Neural progenitor cell (in vitro differentiated cells): ENCODE data around the gene RPTOR. TPM values are rescaled to one million over a fixed set of nuclear protein-coding genes. Genes with fewer than 3 reads are reported as not detected.

Source experiments
- DNase-seq: peaks from one replicate; pipeline ENCODE4 v3.0.0-alpha.2; 2016; ENCODE audit warnings: low spot score
- H2AFZ ChIP-seq: fragments of 200-600 bp; sonication (generic); replicated peaks from 2 replicates; pipeline ENCODE4 v1.6.1; 2016; ENCODE audit warnings: antibody characterized with exemption
- H3F3A ChIP-seq: fragments of 200-600 bp; sonication (generic); 2 replicates; pipeline ENCODE4 v1.6.1; 2016; ENCODE audit warnings: antibody characterized with exemption, low read depth
- H3K27ac ChIP-seq: fragments of 200-600 bp; sonication (generic); 2 replicates; pipeline ENCODE4 v1.5.1; 2016; ENCODE audit warnings: mild to moderate bottlenecking
- H3K27me3 ChIP-seq: fragments of 200-600 bp; sonication (generic); 2 replicates; pipeline ENCODE4 v1.6.1; 2016; ENCODE audit warnings: mild to moderate bottlenecking, moderate library complexity
- H3K36me3 ChIP-seq: fragments of 200-600 bp; sonication (generic); 2 replicates; pipeline ENCODE4 v1.5.1; 2016
- H3K4me1 ChIP-seq: fragments of 200-600 bp; sonication (generic); 2 replicates; pipeline ENCODE4 v1.6.1; 2016; ENCODE audit warnings: mixed run types
- H3K4me2 ChIP-seq: fragments of 200-600 bp; sonication (generic); 2 replicates; pipeline ENCODE4 v1.6.1; 2016
- H3K4me3 ChIP-seq: fragments of 200-600 bp; sonication (generic); 2 replicates; pipeline ENCODE4 v1.5.1; 2016
- H3K79me2 ChIP-seq: fragments of 200-600 bp; sonication (generic); 2 replicates; pipeline ENCODE4 v1.6.1; 2016; ENCODE audit warnings: low read depth
- H3K9ac ChIP-seq: fragments of 200-600 bp; sonication (generic); 2 replicates; pipeline ENCODE4 v1.6.1; 2016
- H3K9me3 ChIP-seq: fragments of 200-600 bp; sonication (generic); 2 replicates; pipeline ENCODE4 v1.5.1; 2016; ENCODE audit warnings: low read depth
- H4K20me1 ChIP-seq: fragments of 200-600 bp; sonication (generic); 2 replicates; pipeline ENCODE4 v1.6.1; 2016; ENCODE audit warnings: low read depth
- H3K27ac Mint-ChIP-seq: 3 replicates; pipeline ENCODE4 v1.8.0; 2021; ENCODE audit warnings: mixed read lengths
- H3K27me3 Mint-ChIP-seq: 2 replicates; pipeline ENCODE4 v1.8.0; 2022; ENCODE audit warnings: low read depth, mild to moderate bottlenecking, inconsistent platforms, moderate library complexity, mixed read lengths; ENCODE audit not compliant: insufficient read depth
- H3K36me3 Mint-ChIP-seq: 3 replicates; pipeline ENCODE4 v1.8.0; 2021; ENCODE audit warnings: mixed read lengths
- H3K4me1 Mint-ChIP-seq: 3 replicates; pipeline ENCODE4 v1.8.0; 2021; ENCODE audit warnings: mixed read lengths
- H3K4me3 Mint-ChIP-seq: 3 replicates; pipeline ENCODE4 v1.8.0; 2021; ENCODE audit warnings: mild to moderate bottlenecking, moderate library complexity, mixed read lengths
- H3K9me3 Mint-ChIP-seq: 3 replicates; pipeline ENCODE4 v1.8.0; 2020; ENCODE audit warnings: mixed read lengths
- CTCF ChIP-seq: fragments of 200-600 bp; sonication (generic); IDR thresholded peaks from 2 replicates; pipeline ENCODE4 v1.5.1; 2017; ENCODE audit warnings: antibody characterized with exemption, mild to moderate bottlenecking
- EZH2 ChIP-seq: fragments of 200-600 bp; sonication (generic); IDR thresholded peaks from 2 replicates; pipeline ENCODE4 v1.6.1; 2017; ENCODE audit warnings: antibody characterized with exemption, mild to moderate bottlenecking, moderate library complexity
- EZH2phosphoT487 ChIP-seq: fragments of 200-600 bp; sonication (generic); IDR thresholded peaks from 2 replicates; pipeline ENCODE4 v1.6.1; 2017; ENCODE audit warnings: antibody characterized with exemption
- total RNA-seq: library from RNA; depleted of rRNA; stranded (reverse); fragments of >200 nt; gene quantifications from 2 replicates; pipeline ENCODE4 v1.2.3, GENCODE V29; 2015; ENCODE audit warnings: low replicate concordance

Gene RPTOR
- total RNA-seq, 1 donor from 2014 or later = 7.4 TPM

GRCh38 chr17:80710714-80711302, 166.2 kb downstream of the RPTOR start:
- Histone ChIP-seq H4K20me1 (peaks cover 7% of the 10 kb centered on the region), H3K27me3 (no peaks in the 10 kb centered on the region), H2AFZ (no peak overlapping the region), H3K27ac (no peak overlapping the region), H3K36me3 (no peaks in the 10 kb centered on the region), H3K4me1 (peaks cover 22% of the 10 kb centered on the region), H3K9me3 (no peaks in the 10 kb centered on the region), H3F3A (peaks cover 6% of the 10 kb centered on the region), H3K9ac (no peak overlapping the region), H3K4me3 (no peak overlapping the region), H3K79me2 (peaks cover 12% of the 10 kb centered on the region), H3K4me2 (no peak overlapping the region)
- TF ChIP-seq CTCF (no peak), EZH2 (no peak), EZH2phosphoT487 (no peak)
- DNase-seq = no peak
- peaks cover 32% of the 10 kb centered on the region for H3K4me1 Mint-ChIP-seq
- no peak overlapping the region for H3K4me3 Mint-ChIP-seq
- H3K27me3 Mint-ChIP-seq = peaks cover 2% of the 10 kb centered on the region
- peaks cover 2% of the 10 kb centered on the region for H3K9me3 Mint-ChIP-seq
- no peak overlapping the region for H3K27ac Mint-ChIP-seq
- H3K36me3 Mint-ChIP-seq = peaks cover 15% of the 10 kb centered on the region

DNA sequence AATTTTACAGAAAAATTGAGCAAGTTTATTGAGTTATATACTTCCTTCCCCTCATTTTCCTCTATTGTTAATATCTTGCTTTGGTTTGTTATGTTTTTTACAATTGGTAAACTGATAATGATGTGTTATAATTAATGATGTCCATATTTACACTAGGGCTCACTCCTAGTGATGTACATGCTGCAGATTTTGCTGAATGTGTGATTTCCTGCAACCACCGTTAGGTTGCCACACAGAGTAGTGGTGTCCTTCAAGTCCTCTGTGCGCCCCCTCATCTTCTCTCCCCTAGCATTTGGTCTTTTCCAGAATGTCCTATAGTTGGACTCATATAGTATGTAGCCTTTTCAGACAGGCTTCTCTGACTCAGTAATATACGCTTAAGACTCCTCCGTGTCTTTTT, 167.5 kb downstream of the RPTOR start:
- peaks cover 12% of the 10 kb centered on the region for H3K79me2 ChIP-seq
- H3K9me3 ChIP-seq = no peaks in the 10 kb centered on the region
- Mint-ChIP-seq H3K4me3 (no peak overlapping the region), H3K4me1 (peaks cover 19% of the 10 kb centered on the region), H3K27me3 (no peaks in the 10 kb centered on the region), H3K27ac (no peak overlapping the region), H3K36me3 (peaks cover 21% of the 10 kb centered on the region), H3K9me3 (peaks cover 2% of the 10 kb centered on the region)
- no peak overlapping the region for H3K27ac ChIP-seq
- H4K20me1 ChIP-seq = peaks cover 4% of the 10 kb centered on the region
- peaks cover 13% of the 10 kb centered on the region for H3K4me1 ChIP-seq
- H3K27me3 ChIP-seq = no peaks in the 10 kb centered on the region
- peaks cover 6% of the 10 kb centered on the region for H3F3A ChIP-seq
- no peak overlapping the region for H2AFZ ChIP-seq
- H3K36me3 ChIP-seq = no peaks in the 10 kb centered on the region
- no peak for DNase-seq
- H3K4me3 ChIP-seq = no peak overlapping the region
- H3K4me2 ChIP-seq = no peak overlapping the region
- no peak overlapping the region for H3K9ac ChIP-seq
- TF ChIP-seq EZH2phosphoT487 = no peak
- TF ChIP-seq CTCF = no peak
- TF ChIP-seq EZH2 = no peak

DNA sequence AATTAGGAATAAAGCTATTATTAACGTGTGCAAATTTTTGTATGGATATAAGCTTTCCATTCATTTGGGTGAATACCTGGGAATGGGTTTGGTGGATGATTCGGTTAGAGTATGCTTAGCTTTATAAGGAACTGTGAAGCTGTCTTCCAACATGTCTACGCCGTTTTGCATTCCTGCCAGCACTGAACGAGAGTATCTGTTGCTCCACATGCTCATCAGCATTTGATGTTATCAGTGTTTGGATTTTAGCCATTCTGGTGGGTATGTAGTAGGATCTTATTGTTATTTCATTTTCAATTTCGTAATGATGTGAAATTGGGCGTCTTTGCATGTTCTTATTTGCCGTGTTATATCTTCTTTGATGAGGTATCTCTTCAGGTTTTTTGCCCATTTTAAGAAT, 168.0 kb downstream of the RPTOR start:
- H2AFZ ChIP-seq = no peak overlapping the region
- Mint-ChIP-seq H3K27ac (no peak overlapping the region), H3K27me3 (no peaks in the 10 kb centered on the region), H3K4me1 (peaks cover 21% of the 10 kb centered on the region), H3K36me3 (peaks cover 21% of the 10 kb centered on the region), H3K9me3 (peaks cover 2% of the 10 kb centered on the region), H3K4me3 (no peak overlapping the region)
- H3K4me2 ChIP-seq = no peak overlapping the region
- H3K36me3 ChIP-seq = no peaks in the 10 kb centered on the region
- no peaks in the 10 kb centered on the region for H3K27me3 ChIP-seq
- H3F3A ChIP-seq = peaks cover 8% of the 10 kb centered on the region
- no peak overlapping the region for H3K9ac ChIP-seq
- peaks cover 4% of the 10 kb centered on the region for H4K20me1 ChIP-seq
- peaks cover 18% of the 10 kb centered on the region for H3K4me1 ChIP-seq
- no peaks in the 10 kb centered on the region for H3K9me3 ChIP-seq
- no peak for DNase-seq
- no peak overlapping the region for H3K27ac ChIP-seq
- no peak overlapping the region for H3K4me3 ChIP-seq
- TF ChIP-seq EZH2phosphoT487 = no peak
- TF ChIP-seq CTCF = no peak
- no peak for TF ChIP-seq EZH2
- peaks cover 12% of the 10 kb centered on the region for H3K79me2 ChIP-seq
